Suprapubic skin (tissue), 4 donors: ENCODE measurements around the gene SPRED1. TPM values are rescaled to one million over a fixed set of nuclear protein-coding genes. Genes with fewer than 3 reads are reported as not detected.

ENCODE experiments used
- DNase-seq, 2 donors: peaks; one replicate each; pipeline ENCODE4 v3.0.0-alpha.2; 2019; ENCODE audit warnings: low spot score in 2 of 2
- H3K27ac ChIP-seq: fragments of 200-600 bp; sonication (generic); one replicate; pipeline ENCODE4 v1.5.1; 2019
- H3K27me3 ChIP-seq: fragments of 200-600 bp; sonication (generic); one replicate; pipeline ENCODE4 v1.5.1; 2019
- H3K36me3 ChIP-seq: fragments of 200-600 bp; sonication (generic); one replicate; pipeline ENCODE4 v1.5.1; 2019
- H3K4me1 ChIP-seq: fragments of 200-600 bp; sonication (generic); one replicate; pipeline ENCODE4 v1.5.1; 2019
- H3K4me3 ChIP-seq: fragments of 200-600 bp; sonication (generic); one replicate; pipeline ENCODE4 v1.5.1; 2019; ENCODE audit warnings: mild to moderate bottlenecking
- H3K9me3 ChIP-seq: fragments of 200-600 bp; sonication (generic); one replicate; pipeline ENCODE4 v1.5.1; 2019
- CTCF ChIP-seq, 2 donors: fragments of 200-600 bp in 1 of 2; fragments of 450-650 bp in 1 of 2; sonication (generic) in 1 of 2; IDR thresholded peaks; one replicate each; pipeline ENCODE4 v1.5.1; 2016 to 2019; ENCODE audit warnings: antibody characterized with exemption in 2 of 2, mild to moderate bottlenecking in 1 of 2, moderate library complexity in 1 of 2
- EP300 ChIP-seq: sonication (generic); formaldehyde crosslinking; IDR thresholded peaks from one replicate; pipeline ENCODE4 v1.6.1; 2017; ENCODE audit warnings: antibody characterized with exemption
- POLR2A ChIP-seq, 2 donors: fragments of 450-650 bp; IDR thresholded peaks; one replicate each; pipeline ENCODE4 v1.6.1; 2017; ENCODE audit warnings: antibody characterized with exemption in 2 of 2, mild to moderate bottlenecking in 2 of 2, moderate library complexity in 2 of 2
- POLR2AphosphoS5 ChIP-seq, 3 donors: sonication (generic); formaldehyde crosslinking; IDR thresholded peaks; one replicate each; pipeline ENCODE4 v1.6.1; 2017; ENCODE audit warnings: antibody characterized with exemption in 3 of 3
- WGBS: methylation state at CpG from one replicate; pipeline ENCODE4 v1.1.5; 2018; 5-methylcytosine and 5-hydroxymethylcytosine counted together
- total RNA-seq, 4 donors: library from RNA; depleted of rRNA; stranded (reverse); fragments of >200 nt; gene quantifications; one replicate each; pipeline ENCODE4 v1.1.0, GENCODE V29; 2016

SPRED1 gene
- total RNA-seq, 4 donors from 2014 or later = 8.8 to 17.6 (median 12.8) TPM

- Histone ChIP-seq H3K4me1 (no peaks in the 10 kb centered on the region), H3K9me3 (no peaks in the 10 kb centered on the region), H3K27me3 (no peaks in the 10 kb centered on the region), H3K27ac (no peak overlapping the region), H3K4me3 (no peak overlapping the region), H3K36me3 (no peaks in the 10 kb centered on the region)
- TF ChIP-seq POLR2AphosphoS5 (IDR thresholded peaks at IDR 0.05) (no peak), CTCF (IDR thresholded peaks at IDR 0.05) (no peak), EP300 (no peak), POLR2A (IDR thresholded peaks at IDR 0.05) (no peak)
- DNase-seq = no peak
- 73% methylated on average over 3 of the region's 3 CpGs for WGBS
These were observed 41.5 kb downstream of the SPRED1 start for GRCh38 chr15:38294126-38294525.

GRCh38 chr15:38297623-38298388 lies 45.2 kb downstream of the SPRED1 start:
- WGBS = 67% methylated on average over 4 of the region's 4 CpGs
- no peak for DNase-seq
- Histone ChIP-seq H3K27ac (no peak overlapping the region), H3K27me3 (no peaks in the 10 kb centered on the region), H3K4me3 (no peak overlapping the region), H3K36me3 (no peaks in the 10 kb centered on the region), H3K9me3 (no peaks in the 10 kb centered on the region), H3K4me1 (no peaks in the 10 kb centered on the region)
- TF ChIP-seq POLR2A (IDR thresholded peaks at IDR 0.05) = no peak
- no peak for TF ChIP-seq POLR2AphosphoS5 (IDR thresholded peaks at IDR 0.05)

GRCh38 chr15:38299216-38299615 lies 46.6 kb downstream of the SPRED1 start:
- Histone ChIP-seq H3K36me3 (no peaks in the 10 kb centered on the region), H3K9me3 (no peaks in the 10 kb centered on the region), H3K27ac (no peak overlapping the region), H3K4me3 (no peak overlapping the region), H3K27me3 (no peaks in the 10 kb centered on the region), H3K4me1 (no peaks in the 10 kb centered on the region)
- no peak for DNase-seq
- 79% methylated on average over 6 of the region's 6 CpGs for WGBS
- TF ChIP-seq CTCF (IDR thresholded peaks at IDR 0.05) = no peak
- TF ChIP-seq POLR2A (IDR thresholded peaks at IDR 0.05) = no peak
- no peak for TF ChIP-seq EP300
- TF ChIP-seq POLR2AphosphoS5 (IDR thresholded peaks at IDR 0.05) = no peak

- Histone ChIP-seq H3K4me1 (peaks cover 2% of the 10 kb centered on the region), H3K9me3 (no peaks in the 10 kb centered on the region), H3K36me3 (no peaks in the 10 kb centered on the region), H3K27me3 (no peaks in the 10 kb centered on the region), H3K27ac (no peak overlapping the region), H3K4me3 (no peak overlapping the region)
- DNase-seq = no peak
- TF ChIP-seq POLR2AphosphoS5 (IDR thresholded peaks at IDR 0.05) = no peak
- TF ChIP-seq CTCF (IDR thresholded peaks at IDR 0.05) = no peak
- TF ChIP-seq POLR2A (IDR thresholded peaks at IDR 0.05) = no peak
- TF ChIP-seq EP300 = no peak
- 73% methylated on average over 2 of the region's 2 CpGs for WGBS
These were observed 47.8 kb downstream of the SPRED1 start for GRCh38 chr15:38300395-38300794.

GRCh38 chr15:38304481-38304880 lies 51.8 kb downstream of the SPRED1 start:
- peak overlapping the region; percentile 42 for H3K27ac ChIP-seq

More at GRCh38 chr15:38304481-38304880, 51.8 kb downstream of the SPRED1 start:
- H3K27me3 ChIP-seq = no peaks in the 10 kb centered on the region
- WGBS = 56% methylated on average over 3 of the region's 3 CpGs
- no peaks in the 10 kb centered on the region for H3K9me3 ChIP-seq
- peaks cover 4% of the 10 kb centered on the region for H3K4me1 ChIP-seq
- no peak for DNase-seq
- TF ChIP-seq EP300 (no peak), POLR2AphosphoS5 (IDR thresholded peaks at IDR 0.05) (no peak), CTCF (IDR thresholded peaks at IDR 0.05) (no peak), POLR2A (IDR thresholded peaks at IDR 0.05) (no peak)
- no peaks in the 10 kb centered on the region for H3K36me3 ChIP-seq
- no peak overlapping the region for H3K4me3 ChIP-seq
